ENCODE measurements around the gene POLR1A. TPM values are rescaled to one million over a fixed set of nuclear protein-coding genes. Genes with fewer than 3 reads are reported as not detected.

The POLR1A gene
- total and polyA plus RNA-seq, 4 donors: 5.5 to 39.1 (median 9.7) TPM

DNA sequence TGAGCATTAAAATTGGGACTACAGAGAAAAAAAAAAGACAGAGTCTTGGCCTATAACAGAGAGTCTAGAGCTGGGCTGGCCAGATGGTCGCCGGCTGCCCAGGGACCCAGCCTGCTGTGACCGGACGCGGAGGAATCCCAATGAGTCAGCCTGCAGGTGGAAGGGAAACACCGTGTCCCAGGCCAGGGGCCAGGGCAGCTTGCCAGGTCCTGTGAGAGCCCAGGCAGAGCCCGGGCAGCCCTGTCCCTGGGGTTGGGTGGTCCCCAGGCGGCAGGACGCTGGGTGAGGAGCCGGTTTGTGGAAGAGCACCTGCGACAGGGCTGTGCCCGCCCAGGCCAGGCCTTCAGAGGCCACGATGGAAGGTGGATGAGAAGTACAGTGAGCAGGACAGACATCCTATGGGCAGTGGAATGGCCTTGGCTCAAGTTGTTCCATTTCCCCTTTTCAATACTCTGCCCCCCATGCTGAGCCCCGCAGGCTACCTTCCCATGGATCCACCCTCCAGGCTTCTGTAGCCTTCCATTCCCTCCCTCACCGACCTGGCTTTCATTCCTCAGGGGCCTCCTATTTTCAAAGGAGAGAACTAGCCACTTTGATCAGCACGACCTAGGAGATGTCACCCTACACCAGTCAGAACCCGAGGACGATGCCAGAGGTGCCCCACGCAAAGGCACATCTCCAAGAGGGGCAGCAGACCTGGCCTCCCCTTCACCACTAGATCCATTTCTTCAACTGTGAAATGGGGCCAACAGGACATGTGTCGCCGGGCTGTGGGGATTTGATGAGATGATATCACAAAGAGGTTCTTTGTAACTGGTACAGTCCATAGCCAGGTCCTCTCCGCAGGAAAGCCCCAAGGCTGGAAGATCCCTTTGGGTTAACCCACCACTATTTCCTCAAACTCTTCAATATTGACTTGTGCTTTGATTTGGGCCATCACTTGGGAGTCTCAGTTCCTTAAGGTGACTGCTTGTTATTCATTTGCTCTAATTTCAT lies 87.5 kb downstream of the POLR1A start:
- ATAC-seq (ENCODE audit: insufficient read depth, low FRiP score): no peak
- WGBS, 2 donors: 77 to 83% methylated on average over 22 of the region's 22 CpGs
- Histone ChIP-seq H3K9ac (ENCODE audit: insufficient read depth in 1 of 2, low read length in 2 of 2) (no peak overlapping the region), H3K4me3 (no peak overlapping the region), H3K4me1 (ENCODE audit: control insufficient read depth in 5 of 5, insufficient read depth in 5 of 5, low read length in 5 of 5) (peaks cover 0 to 10% (median 9%) of the 10 kb centered on the region in 5 donors), H3K27ac (ENCODE audit: low read depth in 1 of 2, low read length in 1 of 2) (no peak overlapping the region), H3K36me3 (ENCODE audit: control insufficient read depth in 4 of 4, insufficient read depth in 4 of 4, low read length in 4 of 4) (no peaks in the 10 kb centered on the region), H3K9me3 (ENCODE audit: control insufficient read depth in 4 of 4, insufficient read depth in 3 of 4, low read length in 3 of 4) (peaks cover 0 to 4% (median 0%) of the 10 kb centered on the region in 4 donors), H3K27me3 (ENCODE audit: control insufficient read depth in 3 of 3, insufficient read depth in 3 of 3, low read length in 2 of 3) (no peaks in the 10 kb centered on the region)
- DNase-seq: no peak
- no peak for TF ChIP-seq CTCF (IDR thresholded peaks at IDR 0.05; ENCODE audit: control extremely low read depth, extremely low read depth)

- Histone ChIP-seq H3K27ac (ENCODE audit: low read depth in 1 of 2, low read length in 1 of 2) (no peak overlapping the region), H3K9ac (ENCODE audit: insufficient read depth in 1 of 2, low read length in 2 of 2) (no peak overlapping the region)
- no peak for DNase-seq
These were observed 89.1 kb downstream of the POLR1A start for GRCh38 chr2:86016581-86016980.

DNA sequence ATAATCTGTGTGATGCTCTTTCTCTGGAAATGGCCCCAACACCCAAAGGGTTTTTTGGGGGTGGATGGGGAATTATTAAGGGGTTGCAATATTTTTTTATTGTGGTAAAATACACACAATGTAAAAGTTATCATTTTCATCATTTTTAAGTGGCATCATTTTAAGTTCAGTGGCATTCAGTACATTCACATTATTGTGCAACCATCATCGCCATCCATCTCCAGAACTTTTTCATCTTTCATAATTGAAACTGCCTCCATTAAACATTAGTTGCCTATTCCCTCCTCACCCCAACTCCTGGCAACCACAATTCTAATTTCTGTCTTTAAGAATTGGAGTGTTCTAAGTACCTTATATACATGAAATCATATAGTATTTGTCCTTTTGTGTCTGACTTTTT lies 90.0 kb downstream of the POLR1A start:
- Histone ChIP-seq H3K27me3 (ENCODE audit: control insufficient read depth in 3 of 3, insufficient read depth in 3 of 3, low read length in 2 of 3) (no peaks in the 10 kb centered on the region), H3K4me1 (ENCODE audit: control insufficient read depth in 5 of 5, insufficient read depth in 5 of 5, low read length in 5 of 5) (peaks cover 0 to 5% (median 2%) of the 10 kb centered on the region in 5 donors), H3K4me3 (no peak overlapping the region), H3K36me3 (ENCODE audit: control insufficient read depth in 4 of 4, insufficient read depth in 4 of 4, low read length in 4 of 4) (no peaks in the 10 kb centered on the region), H3K9me3 (ENCODE audit: control insufficient read depth in 4 of 4, insufficient read depth in 3 of 4, low read length in 3 of 4) (peaks cover 0 to 4% (median 0%) of the 10 kb centered on the region in 4 donors), H3K9ac (ENCODE audit: insufficient read depth in 1 of 2, low read length in 2 of 2) (no peak overlapping the region), H3K27ac (ENCODE audit: low read depth in 1 of 2, low read length in 1 of 2) (no peak overlapping the region)
- DNase-seq (no peak), ATAC-seq (ENCODE audit: insufficient read depth, low FRiP score) (no peak)
- no peak for TF ChIP-seq CTCF (IDR thresholded peaks at IDR 0.05; ENCODE audit: control extremely low read depth, extremely low read depth)
- WGBS, 2 donors: 64 to 86% methylated on average over 1 of the region's 1 CpG

More at GRCh38 chr2:86016581-86016980, 89.1 kb downstream of the POLR1A start:
- 92 to 95% methylated on average over 12 of the region's 12 CpGs for WGBS, 2 donors
- no peak for ATAC-seq (ENCODE audit: insufficient read depth, low FRiP score)
- H3K9me3 ChIP-seq (ENCODE audit: control insufficient read depth in 4 of 4, insufficient read depth in 3 of 4, low read length in 3 of 4): peaks cover 0 to 4% (median 0%) of the 10 kb centered on the region in 4 donors
- peaks cover 0 to 10% (median 8%) of the 10 kb centered on the region in 5 donors for H3K4me1 ChIP-seq (ENCODE audit: control insufficient read depth in 5 of 5, insufficient read depth in 5 of 5, low read length in 5 of 5)
- no peak overlapping the region for H3K4me3 ChIP-seq
- no peaks in the 10 kb centered on the region for H3K36me3 ChIP-seq (ENCODE audit: control insufficient read depth in 4 of 4, insufficient read depth in 4 of 4, low read length in 4 of 4)
- TF ChIP-seq CTCF (IDR thresholded peaks at IDR 0.05; ENCODE audit: control extremely low read depth, extremely low read depth): no peak
- no peaks in the 10 kb centered on the region for H3K27me3 ChIP-seq (ENCODE audit: control insufficient read depth in 3 of 3, insufficient read depth in 3 of 3, low read length in 2 of 3)

Data from lung (tissue), 12 donors.